Common myeloid progenitor, CD34-positive (primary cell): ENCODE measurements around the gene OR4C16. TPM values are rescaled to one million over a fixed set of nuclear protein-coding genes. Genes with fewer than 3 reads are reported as not detected.

ENCODE experiments used
- CTCF ChIA-PET: fragments of 350-600 bp; sonication (Branson Sonifier 250); formaldehyde crosslinking; loops from one replicate; lab custom pipeline; 2021; ENCODE audit warnings: antibody characterized with exemption; lab: Charles Lee
- POLR2A ChIA-PET: fragments of 350-600 bp; sonication (Branson Sonifier 250); formaldehyde crosslinking; loops from one replicate; lab custom pipeline; 2021; ENCODE audit warnings: antibody characterized with exemption; lab: Charles Lee
- DNase-seq, 3 donors: peaks; one replicate each; pipeline versions ENCODE4 v3.0.0 to v3.0.0-alpha.2; 2013
- H3K27ac ChIP-seq, 2 experiments: 1 replicate in 1 of 2; 2 replicates in 1 of 2; pipeline ENCODE4 v1.7.0; 2013; ENCODE audit warnings: inconsistent platforms in 2 of 2, low read length in 2 of 2, mild to moderate bottlenecking in 2 of 2, low read depth in 1 of 2, moderate library complexity in 1 of 2; ENCODE audit not compliant: severe bottlenecking in 2 of 2, insufficient read depth in 1 of 2, poor library complexity in 1 of 2
- H3K27me3 ChIP-seq, 5 experiments: replicated peaks in 2 of 5; 1 replicate in 3 of 5; 2 replicates in 2 of 5; pipeline versions ENCODE4 v1.6.1 to v1.7.0; 2013; ENCODE audit warnings: low read length in 4 of 5, mild to moderate bottlenecking in 2 of 5, moderate library complexity in 2 of 5, inconsistent platforms in 1 of 5; ENCODE audit not compliant: insufficient read depth in 5 of 5, control insufficient read depth in 4 of 5
- H3K36me3 ChIP-seq, 4 experiments: 1 replicate in 2 of 4; 2 replicates in 2 of 4; pipeline versions ENCODE4 v1.6.1 to v1.7.0; 2013; ENCODE audit warnings: low read length in 3 of 4, control low read depth in 1 of 4, mild to moderate bottlenecking in 1 of 4; ENCODE audit not compliant: control insufficient read depth in 4 of 4, insufficient read depth in 4 of 4
- H3K4me1 ChIP-seq, 4 experiments: 1 replicate in 3 of 4; 2 replicates in 1 of 4; pipeline versions ENCODE4 v1.6.1 to v1.7.1; 2013; ENCODE audit warnings: low read length in 3 of 4, mild to moderate bottlenecking in 3 of 4, control low read depth in 1 of 4, inconsistent platforms in 1 of 4, moderate library complexity in 1 of 4; ENCODE audit not compliant: control insufficient read depth in 4 of 4, insufficient read depth in 4 of 4; ENCODE audit errors: control extremely low read depth in 1 of 4
- H3K4me3 ChIP-seq, 7 experiments: 1 replicate in 4 of 7; 2 replicates in 3 of 7; pipeline versions ENCODE4 v1.5.1 to v1.7.0; 2013; ENCODE audit warnings: mild to moderate bottlenecking in 7 of 7, low read length in 6 of 7, moderate library complexity in 6 of 7, inconsistent platforms in 2 of 7, low read depth in 2 of 7, control low read depth in 1 of 7; ENCODE audit not compliant: insufficient read depth in 4 of 7, control insufficient read depth in 1 of 7; ENCODE audit errors: extremely low read depth in 1 of 7
- H3K9me3 ChIP-seq, 5 experiments: 1 replicate in 4 of 5; 2 replicates in 1 of 5; pipeline versions ENCODE4 v1.6.1 to v1.7.1; 2013; ENCODE audit warnings: low read length in 4 of 5, mild to moderate bottlenecking in 2 of 5, inconsistent platforms in 1 of 5, low read depth in 1 of 5, moderate library complexity in 1 of 5; ENCODE audit not compliant: control insufficient read depth in 4 of 5, insufficient read depth in 2 of 5; ENCODE audit errors: control extremely low read depth in 1 of 5
- WGBS: methylation state at CpG from one replicate; pipeline ENCODE4 v1.1.5; 2013; ENCODE audit not compliant: insufficient coverage; 5-methylcytosine and 5-hydroxymethylcytosine counted together
- polyA plus RNA-seq: library from polyadenylated mRNA; unstranded; fragments of 120-200 nt; gene quantifications from one replicate; pipeline ENCODE4 v1.2.1, GENCODE V29; 2013

The OR4C16 gene
- polyA plus RNA-seq, result not detected

- Histone ChIP-seq H3K4me1 (no peaks in the 10 kb centered on the region), H3K9me3 (peaks cover 0 to 5% (median 0%) of the 10 kb centered on the region in 5 experiments), H3K36me3 (no peaks in the 10 kb centered on the region), H3K27me3 (no peaks in the 10 kb centered on the region), H3K4me3 (no peak within 1 kb of the TSS), H3K27ac (no peak within 1 kb of the TSS)
- ChIA-PET POLR2A (no interaction called here), CTCF (no interaction called here)
- DNase-seq, result no peak
- no CpG with 5 or more reads among the region's 3 CpGs for WGBS
Measured at GRCh38 chr11:55571828-55572227, at the start of gene OR4C16. TSS of gene OR4C16 (plus strand) at chr11:55572128. CDS start at chr11:55572128, 0 bp downstream.

GRCh38 chr11:55554169-55554568 is 17.8 kb upstream of the OR4C16 start, which contains the start of gene OR4C15:
TSS of gene OR4C15 (plus strand) at chr11:55554469. CDS start at chr11:55554469, 0 bp downstream.
- H3K36me3 ChIP-seq, result no peaks in the 10 kb centered on the region
- POLR2A ChIA-PET, result no interaction called here
- H3K27me3 ChIP-seq, result no peaks in the 10 kb centered on the region
- H3K4me3 ChIP-seq, result no peak within 1 kb of the TSS
- peaks cover 0 to 6% (median 0%) of the 10 kb centered on the region in 5 experiments for H3K9me3 ChIP-seq
- CTCF ChIA-PET, result no interaction called here
- no peaks in the 10 kb centered on the region for H3K4me1 ChIP-seq
- no peak for DNase-seq
- H3K27ac ChIP-seq, result no peak within 1 kb of the TSS

DNA sequence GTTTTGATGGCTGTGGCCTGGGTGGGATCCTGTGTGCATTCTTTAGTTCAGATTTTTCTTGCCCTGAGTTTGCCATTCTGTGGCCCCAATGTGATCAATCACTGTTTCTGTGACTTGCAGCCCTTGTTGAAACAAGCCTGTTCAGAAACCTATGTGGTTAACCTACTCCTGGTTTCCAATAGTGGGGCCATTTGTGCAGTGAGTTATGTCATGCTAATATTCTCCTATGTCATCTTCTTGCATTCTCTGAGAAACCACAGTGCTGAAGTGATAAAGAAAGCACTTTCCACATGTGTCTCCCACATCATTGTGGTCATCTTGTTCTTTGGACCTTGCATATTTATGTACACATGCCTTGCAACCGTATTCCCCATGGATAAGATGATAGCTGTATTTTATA is 620 bp downstream of the OR4C16 start:
- CTCF ChIA-PET, result no interaction called here
- no peaks in the 10 kb centered on the region for H3K36me3 ChIP-seq
- H3K4me3 ChIP-seq, result no peak overlapping the region
- no peaks in the 10 kb centered on the region for H3K4me1 ChIP-seq
- peaks cover 0 to 5% (median 0%) of the 10 kb centered on the region in 5 experiments for H3K9me3 ChIP-seq
- no CpG with 5 or more reads among the region's 1 CpG for whole genome bisulfite sequencing
- no peak overlapping the region for H3K27ac ChIP-seq
- H3K27me3 ChIP-seq, result no peaks in the 10 kb centered on the region
- no peak for DNase-seq
- POLR2A ChIA-PET, result no interaction called here

GRCh38 chr11:55607545-55607944 is 35.6 kb downstream of the OR4C16 start, which contains the start of gene OR4C11:
TSS of gene OR4C11 (minus strand) at chr11:55607645. CDS start at chr11:55604373, 3,272 bp downstream.
- Histone ChIP-seq H3K36me3 (no peaks in the 10 kb centered on the region), H3K27me3 (no peaks in the 10 kb centered on the region), H3K4me1 (no peaks in the 10 kb centered on the region), H3K9me3 (no peaks in the 10 kb centered on the region), H3K27ac (no peak within 1 kb of the TSS), H3K4me3 (no peak within 1 kb of the TSS)
- no CpG with 5 or more reads among the region's 2 CpGs for WGBS
- DNase-seq, result no peak
- CTCF ChIA-PET, result no interaction called here
- POLR2A ChIA-PET, result no interaction called here
